Stimulated activated memory B cell treated with anti-CD40 and anti-IgM and Interleukin-4, amounts not matched to agents 10 μg/mL and 1 μg/mL and 100 μg/mL, for 72 hours (primary cell): ENCODE data around the gene KLHL33.

Experiments
- ATAC-seq: fragments of 150-1000 bp; cut with Tn5 transposase; 2 replicates; pipeline ENCODE4 v1.10.0; 2021
- H3K27ac Mint-ChIP-seq: one replicate; pipeline ENCODE4 v1.8.0; 2022; ENCODE audit warnings: mild to moderate bottlenecking, mixed read lengths
- H3K27me3 Mint-ChIP-seq: one replicate; pipeline ENCODE4 v1.8.0; 2022; ENCODE audit warnings: mixed read lengths
- H3K36me3 Mint-ChIP-seq: one replicate; pipeline ENCODE4 v1.8.0; 2022; ENCODE audit warnings: mixed read lengths
- H3K4me1 Mint-ChIP-seq: one replicate; pipeline ENCODE4 v1.8.0; 2022; ENCODE audit warnings: mixed read lengths
- H3K4me3 Mint-ChIP-seq: one replicate; pipeline ENCODE4 v1.8.0; 2022; ENCODE audit warnings: mild to moderate bottlenecking, moderate library complexity, mixed read lengths
- H3K9me3 Mint-ChIP-seq: one replicate; pipeline ENCODE4 v1.8.0; 2022; ENCODE audit warnings: mixed read lengths

KLHL33 gene

GRCh38 chr14:20380681-20381080 lies 55.3 kb downstream of the KLHL33 start:
- H3K27ac Mint-ChIP-seq: no peak overlapping the region
- H3K36me3 Mint-ChIP-seq: peaks cover 89% of the 10 kb centered on the region
- no peaks in the 10 kb centered on the region for H3K27me3 Mint-ChIP-seq
- H3K4me3 Mint-ChIP-seq: no peak overlapping the region
- no peak for ATAC-seq
- peaks cover 5% of the 10 kb centered on the region for H3K4me1 Mint-ChIP-seq
- H3K9me3 Mint-ChIP-seq: no peaks in the 10 kb centered on the region

GRCh38 chr14:20379743-20380142 lies 56.2 kb downstream of the KLHL33 start:
- Mint-ChIP-seq H3K36me3 (peaks cover 92% of the 10 kb centered on the region), H3K4me3 (no peak overlapping the region), H3K27me3 (no peaks in the 10 kb centered on the region), H3K4me1 (peaks cover 5% of the 10 kb centered on the region), H3K9me3 (no peaks in the 10 kb centered on the region), H3K27ac (peak overlapping the region; percentile 1)
- ATAC-seq: no peak

GRCh38 chr14:20377171-20377570 lies 58.8 kb downstream of the KLHL33 start:
- Mint-ChIP-seq H3K9me3 (no peaks in the 10 kb centered on the region), H3K27ac (no peak overlapping the region), H3K4me1 (peaks cover 5% of the 10 kb centered on the region), H3K4me3 (no peak overlapping the region), H3K36me3 (peaks cover 92% of the 10 kb centered on the region), H3K27me3 (no peaks in the 10 kb centered on the region)
- ATAC-seq: no peak

GRCh38 chr14:20376071-20376588 lies 59.8 kb downstream of the KLHL33 start:
- Mint-ChIP-seq H3K36me3 (peaks cover 94% of the 10 kb centered on the region), H3K4me3 (no peak overlapping the region), H3K9me3 (no peaks in the 10 kb centered on the region), H3K4me1 (peaks cover 5% of the 10 kb centered on the region), H3K27ac (peak overlapping the region; percentile 24), H3K27me3 (no peaks in the 10 kb centered on the region)
- ATAC-seq: no peak
